GM10266 (cell line): Measurements from ENCODE around the gene AKAIN1.

Source experiments
- DNase-seq: peaks from one replicate; pipeline ENCODE4 v3.0.0; 2012; ENCODE audit errors: extremely low spot score
- CTCF ChIP-seq: IDR thresholded peaks from 2 replicates; pipeline ENCODE4 v1.5.1; 2012; ENCODE audit warnings: mild to moderate bottlenecking, low read depth; ENCODE audit not compliant: control insufficient read depth, insufficient read depth; ENCODE audit errors: missing control alignments

Gene AKAIN1

GRCh38 chr18:5162111-5162510 lies 34.9 kb downstream of the AKAIN1 start:
- DNase-seq = no peak
- TF ChIP-seq CTCF = no peak

- no peak for TF ChIP-seq CTCF
- DNase-seq = no peak
Observed at GRCh38 chr18:5159080-5159479, 38.0 kb downstream of the AKAIN1 start.

GRCh38 chr18:5158587-5158986 lies 38.5 kb downstream of the AKAIN1 start:
- no peak for TF ChIP-seq CTCF
- no peak for DNase-seq

GRCh38 chr18:5158172-5158571 lies 38.9 kb downstream of the AKAIN1 start:
- DNase-seq = no peak
- TF ChIP-seq CTCF = no peak

- no peak for DNase-seq
- TF ChIP-seq CTCF = no peak
Observed at GRCh38 chr18:5155907-5156287, 41.2 kb downstream of the AKAIN1 start.

- DNase-seq = no peak
- TF ChIP-seq CTCF = no peak
Observed at GRCh38 chr18:5155218-5155906, 41.7 kb downstream of the AKAIN1 start.

GRCh38 chr18:5152343-5153020 lies 44.6 kb downstream of the AKAIN1 start:
- no peak for DNase-seq
- no peak for TF ChIP-seq CTCF
